Brain microvascular endothelial cell (primary cell): Measurements from ENCODE around the gene LRBA.

Experiments
- DNase-seq: peaks from one replicate; pipeline ENCODE4 v3.0.0-alpha.2; 2020
- H3K27ac ChIP-seq: fragments of 250-450 bp; sonication (Bioruptor Pico); 2 replicates; pipeline ENCODE4 v1.5.1; 2020; ENCODE audit warnings: mild to moderate bottlenecking, moderate library complexity
- H3K27me3 ChIP-seq: fragments of 250-450 bp; sonication (Bioruptor Pico); replicated peaks from 2 replicates; pipeline ENCODE4 v1.5.1; 2020; ENCODE audit warnings: mild to moderate bottlenecking
- H3K36me3 ChIP-seq: fragments of 250-450 bp; sonication (Bioruptor Pico); replicated peaks from 2 replicates; pipeline ENCODE4 v1.5.1; 2020; ENCODE audit warnings: mild to moderate bottlenecking
- H3K4me3 ChIP-seq: 2 replicates; pipeline ENCODE4 v1.5.1; 2011; ENCODE audit warnings: low read depth, mild to moderate bottlenecking, control low read depth, low read length, moderate library complexity
- CTCF ChIP-seq: IDR thresholded peaks from 2 replicates; pipeline ENCODE4 v1.5.1; 2011; ENCODE audit warnings: low read depth, mild to moderate bottlenecking, moderate library complexity, low read length, control low read depth, inconsistent platforms; ENCODE audit errors: missing control alignments
- in situ Hi-C: cut with HindIII; loops from 2 replicates; pipeline ENCODE4 v1.10.0; 2017; ENCODE audit warnings: low sequenced_read_pairs, low pct_ligation_motif_present

The LRBA gene

DNA sequence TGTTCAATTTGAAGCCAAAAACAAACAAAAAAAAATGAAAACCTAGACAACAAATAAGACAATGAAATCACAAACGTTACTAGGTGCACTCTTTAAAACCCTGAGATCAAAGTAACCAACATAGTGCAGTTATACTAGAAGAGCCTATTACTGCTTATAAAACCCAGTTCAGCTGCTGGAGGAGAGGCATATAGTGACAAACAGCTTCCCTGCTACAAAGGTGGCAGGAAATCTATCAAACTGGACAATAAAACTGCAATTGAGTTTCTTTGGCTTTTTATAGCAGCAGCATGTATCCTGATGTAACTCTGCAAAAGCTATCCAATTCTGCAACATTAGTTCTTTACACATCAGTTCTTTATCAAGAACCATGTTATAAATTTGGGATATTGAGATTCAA is 155.6 kb downstream of the LRBA start:
- Histone ChIP-seq H3K27ac (no peak overlapping the region), H3K27me3 (no peaks in the 10 kb centered on the region), H3K4me3 (no peak overlapping the region), H3K36me3 (no peaks in the 10 kb centered on the region)
- DNase-seq: no peak
- TF ChIP-seq CTCF: no peak
- in situ Hi-C loops: no loop called here

DNA sequence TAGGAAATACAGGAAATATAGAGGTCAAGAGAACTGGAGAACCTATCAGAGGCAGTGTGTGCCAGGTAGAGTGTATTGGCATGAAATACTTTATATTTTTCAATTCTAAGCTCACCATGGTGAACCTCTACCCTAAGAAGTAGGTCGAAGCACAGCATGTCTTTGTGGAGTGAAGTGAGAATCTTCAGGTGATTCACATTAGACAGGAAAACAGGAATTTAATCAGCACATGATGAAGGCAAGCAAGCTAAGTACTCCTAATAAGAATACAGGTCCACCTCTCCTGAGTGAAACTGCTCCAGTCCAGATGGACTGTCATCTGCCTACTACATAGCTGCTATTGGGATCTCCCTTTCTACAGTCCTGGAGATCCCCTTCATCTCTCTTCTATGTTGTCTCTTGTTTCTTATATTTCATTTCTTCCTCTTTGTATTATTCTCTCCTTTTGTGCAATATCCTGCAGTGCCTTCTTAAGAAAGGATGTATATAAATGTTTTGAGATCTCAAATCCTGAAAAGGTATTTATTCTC is 159.0 kb downstream of the LRBA start:
- H3K36me3 ChIP-seq: no peaks in the 10 kb centered on the region
- no peak overlapping the region for H3K27ac ChIP-seq
- H3K27me3 ChIP-seq: no peaks in the 10 kb centered on the region
- TF ChIP-seq CTCF: no peak
- in situ Hi-C loops: no loop called here
- DNase-seq: no peak
- H3K4me3 ChIP-seq: no peak overlapping the region

- in situ Hi-C loops: no loop called here
- no peak overlapping the region for H3K4me3 ChIP-seq
- H3K27me3 ChIP-seq: no peaks in the 10 kb centered on the region
- TF ChIP-seq CTCF: no peak
- H3K27ac ChIP-seq: no peak overlapping the region
- no peaks in the 10 kb centered on the region for H3K36me3 ChIP-seq
- DNase-seq: no peak
Measured at GRCh38 chr4:150854600-150854999, 160.5 kb downstream of the LRBA start.

DNA sequence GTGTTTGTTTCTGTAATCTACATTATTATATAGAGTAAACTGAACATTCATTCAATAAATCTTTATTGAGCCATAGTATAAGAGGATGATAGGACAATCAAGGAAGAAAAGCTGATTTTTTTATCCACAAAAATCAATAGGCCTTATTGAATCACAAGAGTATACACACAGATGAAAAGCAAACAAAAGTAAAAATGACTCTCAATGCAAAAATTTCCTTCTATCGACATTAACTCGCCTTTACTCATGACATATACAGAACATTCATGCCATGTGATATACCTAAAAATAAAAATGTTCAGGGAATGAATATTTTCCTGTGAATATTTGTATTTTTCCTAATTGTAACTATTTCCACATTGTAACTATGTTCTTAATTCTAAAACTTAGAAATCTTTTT is 161.2 kb downstream of the LRBA start:
- in situ Hi-C loops: no loop called here
- Histone ChIP-seq H3K36me3 (no peaks in the 10 kb centered on the region), H3K27ac (no peak overlapping the region), H3K4me3 (no peak overlapping the region), H3K27me3 (no peaks in the 10 kb centered on the region)
- DNase-seq: no peak
- no peak for TF ChIP-seq CTCF

DNA sequence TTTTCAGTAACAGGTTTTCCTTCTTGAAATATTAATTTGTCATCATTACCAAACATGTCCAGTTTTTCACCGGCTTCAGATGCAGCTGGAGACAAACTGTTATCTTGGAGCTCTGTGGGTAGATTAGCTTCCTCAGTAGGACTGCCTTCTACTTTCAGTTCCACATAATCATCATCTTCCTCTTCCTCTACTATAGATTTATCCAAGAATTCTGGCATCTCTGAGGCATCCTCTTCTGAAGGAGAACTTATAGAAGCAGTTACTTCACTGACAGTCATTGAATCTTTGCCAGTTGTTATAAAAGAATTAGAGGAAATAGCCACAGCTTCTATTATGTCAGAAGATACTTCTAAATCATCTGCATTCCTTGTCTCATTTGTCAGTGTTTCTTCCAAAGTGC is 162.9 kb downstream of the LRBA start:
- TF ChIP-seq CTCF: no peak
- H3K4me3 ChIP-seq: no peak overlapping the region
- DNase-seq: no peak
- in situ Hi-C loops: no loop called here
- H3K36me3 ChIP-seq: no peaks in the 10 kb centered on the region
- no peak overlapping the region for H3K27ac ChIP-seq
- no peaks in the 10 kb centered on the region for H3K27me3 ChIP-seq

- no peak for TF ChIP-seq CTCF
- DNase-seq: no peak
- H3K36me3 ChIP-seq: no peaks in the 10 kb centered on the region
- H3K27ac ChIP-seq: no peak overlapping the region
- no peaks in the 10 kb centered on the region for H3K27me3 ChIP-seq
- no peak overlapping the region for H3K4me3 ChIP-seq
- in situ Hi-C loops: no loop called here
Measured at GRCh38 chr4:150849016-150849415, 166.1 kb downstream of the LRBA start.
